Keratinocyte (primary cell): ENCODE results near the gene IL1RAP. TPM values are rescaled to one million over a fixed set of nuclear protein-coding genes. Genes with fewer than 3 reads are reported as not detected.

Experiments
- DNase-seq: peaks from one replicate; pipeline ENCODE4 v3.0.0-alpha.2; 2011; ENCODE audit warnings: low read depth, missing footprints, low spot score
- FAIRE-seq: peaks from 2 replicates; lab custom pipeline; 2011; peaks lifted over from hg19 to GRCh38; lab: Jason Lieb, UNC
- H2AFZ ChIP-seq: 2 replicates; pipeline ENCODE4 v1.6.0; 2012; ENCODE audit warnings: low read length, control low read depth, inconsistent platforms; ENCODE audit not compliant: control insufficient read depth
- H3K27ac ChIP-seq: 2 replicates; pipeline ENCODE4 v1.5.1; 2011; ENCODE audit warnings: low read length; ENCODE audit not compliant: control insufficient read depth, insufficient read depth
- H3K27me3 ChIP-seq: 3 replicates; pipeline ENCODE4 v1.6.0; 2011; ENCODE audit warnings: low read length; ENCODE audit not compliant: control insufficient read depth, insufficient read depth; ENCODE audit errors: extremely low read depth
- H3K36me3 ChIP-seq, 2 experiments: 2 replicates in 1 of 2; 3 replicates in 1 of 2; pipeline ENCODE4 v1.5.1; 2011; ENCODE audit warnings: low read length in 2 of 2, mild to moderate bottlenecking in 1 of 2; ENCODE audit not compliant: control insufficient read depth in 2 of 2, insufficient read depth in 2 of 2; ENCODE audit errors: extremely low read depth in 1 of 2
- H3K4me1 ChIP-seq: 3 replicates; pipeline ENCODE4 v1.5.1; 2011; ENCODE audit warnings: low read length; ENCODE audit not compliant: control insufficient read depth, insufficient read depth; ENCODE audit errors: extremely low read depth
- H3K4me2 ChIP-seq: 3 replicates; pipeline ENCODE4 v1.6.0; 2011; ENCODE audit warnings: low read depth, low read length; ENCODE audit not compliant: control insufficient read depth, insufficient read depth; ENCODE audit errors: extremely low read depth
- H3K4me3 ChIP-seq, 3 experiments: fragments of 200-600 bp in 1 of 3; sonication (generic) in 1 of 3; 2 replicates in 2 of 3; 3 replicates in 1 of 3; pipeline ENCODE4 v1.5.1; 2011 to 2016; ENCODE audit warnings: low read length in 3 of 3, mild to moderate bottlenecking in 3 of 3, control low read depth in 2 of 3, inconsistent platforms in 1 of 3, low read depth in 1 of 3, mixed read lengths in 1 of 3, mixed run types in 1 of 3, moderate library complexity in 1 of 3; ENCODE audit not compliant: control insufficient read depth in 2 of 3, insufficient read depth in 2 of 3; ENCODE audit errors: extremely low read depth in 1 of 3
- H3K79me2 ChIP-seq: 2 replicates; pipeline ENCODE4 v1.6.0; 2012; ENCODE audit warnings: low read length; ENCODE audit not compliant: control insufficient read depth, insufficient read depth
- H3K9ac ChIP-seq: 3 replicates; pipeline ENCODE4 v1.6.0; 2011; ENCODE audit warnings: low read length; ENCODE audit not compliant: control insufficient read depth, insufficient read depth; ENCODE audit errors: extremely low read depth
- H3K9me1 ChIP-seq: 3 replicates; pipeline ENCODE4 v1.6.0; 2011; ENCODE audit warnings: low read length; ENCODE audit not compliant: control insufficient read depth, insufficient read depth; ENCODE audit errors: extremely low read depth
- H3K9me3 ChIP-seq: 2 replicates; pipeline ENCODE4 v1.5.1; 2012; ENCODE audit warnings: low read depth, low read length; ENCODE audit not compliant: control insufficient read depth
- H4K20me1 ChIP-seq: 3 replicates; pipeline ENCODE4 v1.6.0; 2011; ENCODE audit warnings: low read length; ENCODE audit not compliant: control insufficient read depth, insufficient read depth; ENCODE audit errors: extremely low read depth
- CTCF ChIP-seq, 3 experiments: IDR thresholded peaks in 1 of 3; conservative IDR thresholded peaks in 1 of 3; optimal IDR thresholded peaks in 1 of 3; 2 replicates in 2 of 3; 3 replicates in 1 of 3; pipeline versions ENCODE3 to v1.5.1; 2011; ENCODE audit warnings: low read length in 3 of 3, mild to moderate bottlenecking in 3 of 3, moderate library complexity in 2 of 3, control low read depth in 1 of 3, inconsistent platforms in 1 of 3; ENCODE audit not compliant: insufficient read depth in 2 of 3; ENCODE audit errors: extremely low read depth in 1 of 3
- EZH2 ChIP-seq: IDR thresholded peaks from one replicate; pipeline ENCODE4 v1.6.1; 2012; ENCODE audit warnings: inconsistent platforms, mild to moderate bottlenecking, low read length, moderate library complexity
- dilution Hi-C: fragments of 300-500 bp; cut with MboI; formaldehyde crosslinking; loops from one replicate; pipeline ENCODE4 v1.7.0; 2020; ENCODE audit warnings: low sequenced_read_pairs; ENCODE audit not compliant: extremely low pct_ligation_motif_present
- polyA plus RNA-seq, 5 experiments: library from polyadenylated mRNA; depleted of rRNA in 3 of 5; stranded (reverse) in 3 of 5; stranded (forward) in 1 of 5; unstranded in 1 of 5; fragments of >200 nt; gene quantifications; 1 replicate in 1 of 5; 2 replicates in 3 of 5; 3 replicates in 1 of 5; pipeline versions ENCODE4 v1.2.1 to v1.2.3, GENCODE V29; 2011 to 2012; ENCODE audit warnings: missing spikeins in 2 of 5, low read depth in 1 of 5, low replicate concordance in 1 of 5

The IL1RAP gene
- polyA plus RNA-seq, 1 donor (not counting 4 experiments of a cell fraction or from before 2014, with no cell fraction given) = 69.7 TPM

- TF ChIP-seq EZH2 (no peak), CTCF (optimal IDR thresholded peaks at IDR 0.05 in 1 of 3, IDR thresholded peaks at IDR 0.05 in 1 of 3, conservative IDR thresholded peaks at IDR 0.05 in 1 of 3; ENCODE audit: extremely low read depth in 1 of 3, insufficient read depth in 2 of 3, low read length in 3 of 3) (no peak)
- FAIRE-seq = no peak
- H4K20me1 ChIP-seq = no peaks in the 10 kb centered on the region
- H3K27me3 ChIP-seq = no peaks in the 10 kb centered on the region
- no peaks in the 10 kb centered on the region for H3K79me2 ChIP-seq
- H3K9ac ChIP-seq = no peak overlapping the region
- no peaks in the 10 kb centered on the region for H3K9me1 ChIP-seq
- dilution Hi-C loops = no loop called here
- no peak overlapping the region for H2AFZ ChIP-seq
- H3K4me3 ChIP-seq = no peak overlapping the region
- no peak for DNase-seq
- no peaks in the 10 kb centered on the region for H3K9me3 ChIP-seq
- no peak overlapping the region for H3K27ac ChIP-seq
- H3K4me2 ChIP-seq = no peak overlapping the region
- H3K36me3 ChIP-seq = no peaks in the 10 kb centered on the region
- peaks cover 5% of the 10 kb centered on the region for H3K4me1 ChIP-seq
These were observed 185.9 kb downstream of the IL1RAP start for GRCh38 chr3:190699776-190700175.

GRCh38 chr3:190701096-190701532, 187.2 kb downstream of the IL1RAP start:
- Histone ChIP-seq H4K20me1 (no peaks in the 10 kb centered on the region), H3K9ac (no peak overlapping the region), H3K36me3 (no peaks in the 10 kb centered on the region), H2AFZ (peak overlapping the region; percentile 18), H3K79me2 (no peaks in the 10 kb centered on the region), H3K9me3 (no peaks in the 10 kb centered on the region), H3K4me1 (peaks cover 5% of the 10 kb centered on the region), H3K9me1 (no peaks in the 10 kb centered on the region), H3K27ac (no peak overlapping the region), H3K4me2 (no peak overlapping the region), H3K4me3 (no peak overlapping the region), H3K27me3 (no peaks in the 10 kb centered on the region)
- no peak for DNase-seq
- TF ChIP-seq CTCF (optimal IDR thresholded peaks at IDR 0.05 in 1 of 3, IDR thresholded peaks at IDR 0.05 in 1 of 3, conservative IDR thresholded peaks at IDR 0.05 in 1 of 3; ENCODE audit: extremely low read depth in 1 of 3, insufficient read depth in 2 of 3, low read length in 3 of 3) (peak; percentile 58 to 71 (median 67)), EZH2 (no peak)
- FAIRE-seq = peak; percentile 79
- dilution Hi-C loops = no loop called here
